Right renal cortex interstitium (tissue), 3 donors: ENCODE measurements around the gene CPHXL. TPM values are rescaled to one million over a fixed set of nuclear protein-coding genes. Genes with fewer than 3 reads are reported as not detected.

Experiments used
- DNase-seq, 3 donors: peaks; one replicate each; pipeline ENCODE4 v3.0.0-alpha.2; 2013; ENCODE audit warnings: low read depth in 3 of 3, low spot score in 2 of 3
- polyA plus RNA-seq, 3 donors: library from polyadenylated mRNA; unstranded; fragments of 120-200 nt; gene quantifications; one replicate each; pipeline ENCODE4 v1.2.1, GENCODE V29; 2013; ENCODE audit not compliant: insufficient read length in 3 of 3

Gene CPHXL
- not detected for polyA plus RNA-seq

DNA sequence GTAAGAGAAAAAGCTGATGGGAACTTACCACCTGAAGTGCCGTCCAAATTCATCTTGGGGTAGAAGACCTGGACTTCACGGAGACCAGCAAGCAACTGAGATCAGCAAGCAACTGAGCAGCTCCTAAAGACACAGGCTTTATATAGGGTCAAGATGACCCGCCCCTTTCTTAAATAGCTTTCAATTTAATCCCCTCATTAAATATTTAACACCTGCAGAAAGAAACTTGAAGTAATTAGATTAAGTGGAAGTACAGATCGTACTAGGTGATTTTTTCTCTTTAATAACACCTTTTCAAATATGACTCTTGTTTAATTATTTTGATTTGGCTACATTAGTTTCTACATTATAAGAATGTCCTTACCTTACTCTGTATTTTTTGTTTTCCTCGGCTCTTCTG, at the start of gene CPHXL:
TSS of gene CPHXL (minus strand) at position 101 of the 400 bp plus-strand sequence. CDS start at position 53, 48 bp downstream.
- no peak for DNase-seq

DNA sequence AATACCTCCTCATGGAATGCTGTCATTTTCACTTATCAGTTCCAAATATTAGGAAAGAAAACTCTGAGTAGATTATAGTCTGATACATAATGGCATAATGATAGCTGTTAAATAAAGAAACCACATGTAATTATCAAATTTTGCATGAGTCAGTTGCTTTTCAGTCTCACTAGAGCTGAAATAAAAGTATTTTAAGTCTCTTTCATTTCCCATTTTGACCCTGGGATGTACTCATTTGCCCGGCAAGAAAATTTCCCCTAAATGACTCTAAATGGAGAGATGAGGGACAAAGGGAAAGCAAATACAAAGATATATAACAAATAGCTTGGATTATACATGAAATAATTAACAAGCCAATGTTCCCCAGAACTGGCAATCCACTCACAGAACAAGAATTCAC, 47.9 kb upstream of the CPHXL start:
- no peak for DNase-seq

DNA sequence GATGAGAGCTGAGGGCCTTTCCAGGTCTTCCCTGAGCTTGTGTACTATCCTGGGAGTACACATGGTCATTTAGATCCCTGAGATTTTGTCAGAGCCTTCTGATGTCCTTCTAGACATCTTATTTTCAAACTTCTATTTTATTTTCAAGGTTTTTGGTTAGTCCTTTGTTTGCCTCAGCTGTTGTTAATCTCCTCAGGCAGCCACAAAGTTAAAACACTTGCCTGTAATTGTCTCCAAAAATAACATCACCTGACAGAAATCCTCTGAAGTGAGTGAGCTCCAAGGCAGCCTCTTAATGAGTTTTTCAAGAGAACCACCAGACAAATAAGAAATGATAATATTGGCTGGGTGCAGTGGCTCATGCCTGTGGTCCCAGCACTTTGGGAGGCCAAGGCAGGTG, 43.8 kb upstream of the CPHXL start:
- no peak for DNase-seq

DNA sequence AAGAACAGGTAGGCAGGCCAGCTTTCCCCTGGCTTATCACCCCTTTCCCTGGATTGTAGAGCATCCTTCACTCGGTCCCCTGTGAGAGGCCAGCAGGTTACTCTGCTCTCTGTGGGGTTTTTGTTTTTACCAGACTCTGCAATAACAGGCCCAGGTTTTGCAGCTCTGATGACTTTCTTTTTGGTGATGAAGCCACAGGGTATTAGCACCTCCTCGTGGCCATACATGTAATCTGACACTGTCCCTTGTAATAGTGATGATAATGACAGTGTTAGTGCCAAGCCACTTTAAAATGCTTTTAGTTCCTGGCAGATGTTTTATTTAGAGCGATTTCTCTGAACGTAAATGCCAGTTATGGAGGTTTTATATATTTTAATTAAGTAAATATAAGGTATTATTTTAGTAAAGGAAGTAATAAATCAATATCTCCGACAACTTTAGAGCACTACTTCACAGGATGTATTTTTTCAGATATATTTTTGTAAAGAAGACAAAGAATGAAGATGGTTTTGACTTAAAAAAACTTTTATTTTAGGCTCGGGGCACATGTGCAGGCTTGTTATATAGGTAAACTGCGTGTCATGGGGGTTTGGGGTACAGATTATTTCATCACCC, 38.0 kb upstream of the CPHXL start:
- peak; percentile 29 to 59 (median 36) for DNase-seq

DNA sequence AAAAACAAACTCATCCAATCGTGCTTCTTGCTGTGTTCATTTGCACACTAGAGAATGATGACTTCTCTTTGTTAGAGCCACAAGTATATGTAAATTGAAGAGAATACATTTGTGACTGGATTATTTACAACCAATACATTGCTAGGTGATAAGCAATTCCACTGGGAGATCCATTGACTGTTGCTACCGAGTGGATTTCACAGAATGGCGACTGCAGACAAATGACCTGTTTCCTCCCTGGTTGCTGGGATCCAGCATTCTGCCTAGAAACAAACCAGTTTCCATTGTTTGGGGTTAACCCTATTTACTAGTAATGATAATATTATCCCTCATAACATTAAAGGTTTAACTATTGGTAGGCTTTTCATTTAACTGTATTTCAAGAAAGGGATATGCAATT, 36.9 kb upstream of the CPHXL start:
- DNase-seq, result no peak

DNA sequence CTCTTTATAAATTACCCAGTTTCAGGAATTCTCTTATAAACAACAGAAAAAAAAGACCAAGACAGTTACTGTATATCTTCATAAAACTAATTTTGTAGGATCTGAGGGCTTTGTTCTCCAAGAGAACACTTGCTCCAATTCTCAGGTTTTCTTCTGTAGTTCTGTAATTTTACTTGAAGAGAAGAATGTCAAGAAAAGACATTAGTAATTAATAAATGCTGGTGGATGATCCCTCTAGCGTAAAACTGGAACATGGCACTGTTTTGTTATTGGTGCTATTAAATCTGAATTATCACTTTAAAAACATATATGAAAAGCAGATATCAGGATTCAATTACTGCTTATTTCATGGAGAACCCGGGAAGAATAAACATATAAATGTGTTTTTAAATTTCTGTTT, 36.5 kb upstream of the CPHXL start:
- no peak for DNase-seq

DNA sequence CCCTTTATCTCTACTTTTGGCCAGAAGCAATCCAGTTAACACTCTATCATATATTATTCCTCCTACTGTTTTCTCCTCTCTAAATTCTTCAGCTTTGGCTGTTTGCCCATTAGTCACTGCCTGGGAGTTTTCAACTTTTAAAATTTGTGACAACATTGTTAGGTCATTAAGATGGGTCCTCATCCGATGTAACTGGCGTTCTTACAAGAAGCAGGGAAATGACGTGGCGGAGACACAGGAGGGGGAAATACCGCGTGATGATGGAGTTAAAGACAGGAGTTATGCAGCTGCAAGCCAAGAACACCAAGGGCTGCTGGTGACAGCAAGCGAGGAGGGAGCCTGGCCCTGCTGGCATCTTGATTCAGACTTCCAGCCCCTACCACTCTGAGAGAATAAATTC, 34.8 kb upstream of the CPHXL start:
- no peak for DNase-seq

DNA sequence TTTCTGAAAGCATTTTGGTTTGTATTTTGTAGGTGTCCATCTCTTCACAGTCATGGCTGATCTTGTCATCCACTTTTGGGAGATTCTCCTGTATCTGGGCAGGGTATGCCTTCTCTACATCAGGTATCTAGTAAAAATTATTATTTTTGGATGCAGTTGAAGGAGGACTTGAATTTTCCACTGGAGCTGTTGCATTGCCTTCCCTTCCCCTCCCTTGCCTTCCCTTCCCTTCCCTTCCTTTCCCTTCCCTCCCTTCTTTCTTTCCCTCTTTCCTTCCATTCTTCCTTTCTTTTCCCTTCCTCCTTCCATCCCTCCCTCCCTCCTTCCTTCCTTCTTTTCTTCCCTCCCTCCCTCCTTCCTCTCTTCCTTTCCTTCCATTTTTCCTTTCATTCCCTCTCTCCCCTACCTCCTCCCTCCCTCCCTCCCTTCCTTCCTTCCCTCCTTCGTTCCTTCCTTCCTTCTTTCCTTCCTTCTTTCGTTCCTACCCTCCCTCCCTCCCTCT, 33.8 kb upstream of the CPHXL start:
- no peak for DNase-seq

DNA sequence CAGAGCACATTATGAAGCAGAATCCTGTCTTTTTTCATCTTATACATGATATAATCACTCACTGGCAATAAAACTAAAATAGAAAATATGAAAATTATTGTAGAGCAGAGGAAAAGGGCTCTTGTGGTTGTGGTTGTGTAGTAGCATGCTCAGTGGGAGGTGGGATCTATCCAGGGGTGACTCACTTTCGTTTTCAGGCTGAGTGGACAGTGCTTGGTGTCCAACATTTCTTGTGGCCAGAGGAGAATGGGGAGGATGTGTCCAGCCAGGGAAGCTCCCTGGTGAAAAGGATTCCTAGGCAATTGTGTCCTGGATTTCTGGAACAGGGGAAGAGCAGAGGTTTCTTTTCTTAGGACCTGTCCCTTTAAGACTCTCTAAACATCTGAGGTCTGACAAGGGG, 31.9 kb upstream of the CPHXL start:
- DNase-seq, result no peak

DNA sequence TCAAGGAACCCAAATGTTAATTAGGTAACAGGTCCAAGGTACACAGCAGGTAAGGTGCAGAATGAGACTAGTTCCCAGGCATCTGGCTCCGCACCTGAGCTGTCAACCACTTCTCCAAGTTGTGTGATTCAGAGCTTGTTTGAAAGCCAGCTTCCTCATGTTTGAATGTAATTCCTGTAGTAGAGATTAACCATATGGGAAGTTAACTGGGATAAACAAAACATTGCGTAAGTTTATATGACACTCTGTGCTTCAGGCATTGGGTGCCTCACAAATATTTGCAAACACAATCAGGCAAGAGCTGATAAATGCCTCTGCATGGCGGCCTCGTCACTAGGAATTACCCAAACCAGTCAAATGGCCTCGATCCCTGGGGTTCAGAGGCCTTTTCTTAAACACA, 27.9 kb upstream of the CPHXL start:
- no peak for DNase-seq

DNA sequence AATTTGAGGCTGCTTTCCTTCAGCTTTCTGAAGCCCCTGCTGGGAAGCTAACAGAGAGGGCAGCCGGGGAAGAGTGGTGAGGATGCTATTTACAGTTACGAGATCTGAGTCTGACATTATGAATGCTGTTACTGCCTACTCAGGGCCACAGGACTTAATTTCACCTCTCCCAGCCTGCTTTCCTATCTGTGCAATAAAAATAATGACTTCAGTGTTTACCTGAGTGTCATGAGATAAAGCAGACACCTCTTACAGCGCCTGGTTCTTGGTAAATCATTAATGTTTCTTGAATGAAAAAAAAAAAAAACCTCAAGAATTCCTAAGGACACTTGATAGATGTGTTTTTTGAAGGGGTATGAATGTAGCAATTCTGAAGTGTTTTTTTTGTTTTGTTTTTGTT, 24.2 kb upstream of the CPHXL start:
- DNase-seq, result no peak

DNA sequence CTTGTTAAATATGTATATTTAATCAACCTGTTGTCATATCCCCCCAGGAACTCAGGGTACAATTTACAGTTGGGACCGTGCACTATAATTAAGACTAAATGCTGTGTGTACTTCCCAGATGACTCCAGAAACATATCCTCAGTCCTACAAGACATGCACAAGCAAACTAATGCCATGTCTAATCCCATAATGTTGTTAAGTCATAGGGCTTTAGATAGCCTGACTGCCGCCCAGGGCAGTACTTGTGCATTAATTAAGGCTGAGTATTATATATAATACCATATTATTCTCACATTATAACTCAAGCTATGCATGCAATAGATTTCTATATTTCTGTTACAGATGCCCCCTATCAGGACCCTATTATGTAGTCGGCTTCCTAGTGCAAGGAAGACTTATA, 20.1 kb upstream of the CPHXL start:
- no peak for DNase-seq

DNA sequence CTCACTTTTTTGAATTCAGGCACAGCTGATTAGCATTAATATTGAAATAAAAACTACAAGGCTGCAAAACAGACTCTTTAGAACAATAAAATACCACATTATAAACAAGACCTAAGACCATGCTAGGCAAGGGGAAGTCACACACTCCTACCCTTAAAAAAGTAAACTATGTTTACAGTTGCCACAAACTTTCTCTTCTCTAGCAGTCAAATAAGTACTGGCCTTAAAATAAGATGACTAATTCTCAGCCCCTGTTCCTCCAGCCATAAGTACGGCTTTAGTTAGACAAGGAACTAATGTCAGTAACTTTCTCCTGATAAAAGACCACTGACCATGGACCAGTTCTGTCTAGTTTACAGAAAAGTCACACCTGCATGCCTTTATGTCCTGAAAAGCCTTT, 19.5 kb upstream of the CPHXL start:
- DNase-seq, result no peak

DNA sequence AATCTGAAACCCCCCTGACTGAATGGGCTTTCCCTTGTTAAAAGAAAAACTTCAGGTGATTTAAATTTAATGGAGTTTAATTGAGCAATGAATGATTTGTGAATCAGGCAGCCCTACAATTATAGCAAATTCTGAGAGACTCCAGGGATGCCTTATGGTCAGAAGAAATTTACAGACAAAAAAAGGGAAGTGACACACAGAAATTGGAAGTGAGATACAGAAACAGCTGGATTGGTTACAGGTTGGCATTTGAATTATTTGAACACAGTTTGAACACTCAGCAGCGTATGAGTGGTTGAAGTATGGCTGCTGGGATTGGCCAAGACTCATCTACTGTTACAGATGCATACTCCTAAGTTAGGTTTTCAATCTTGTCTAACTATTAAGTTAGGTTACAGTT, 19.0 kb upstream of the CPHXL start:
- DNase-seq, result no peak

DNA sequence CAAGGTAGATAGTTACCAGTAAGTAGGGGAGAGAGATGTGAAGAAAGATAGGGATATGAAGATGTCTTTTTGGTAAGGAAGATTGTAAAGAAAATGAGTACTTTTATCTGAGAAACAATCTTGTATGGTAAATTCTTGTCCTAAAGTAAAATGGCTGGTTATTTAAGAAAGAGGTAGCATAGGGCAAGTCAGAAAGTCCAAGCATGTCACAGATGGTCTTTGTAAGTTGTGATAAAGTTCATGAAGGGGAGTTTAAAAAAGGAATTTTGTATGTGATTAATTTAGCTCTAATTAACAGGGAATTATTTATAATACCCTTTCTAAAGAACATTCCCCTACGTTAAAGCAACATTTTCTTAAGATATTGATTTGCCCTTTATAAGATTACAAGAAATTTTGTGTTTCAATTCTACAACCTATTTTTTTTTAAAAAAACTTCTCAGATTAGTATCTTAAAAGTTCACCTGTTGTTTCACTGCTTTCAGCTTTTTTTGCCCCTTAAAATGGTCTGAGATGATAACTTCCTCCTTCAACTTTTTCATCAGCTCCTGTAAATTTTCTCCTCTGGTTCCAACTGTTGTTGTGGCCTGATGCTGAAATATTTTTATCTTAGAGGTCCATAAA, 16.2 kb upstream of the CPHXL start:
- no peak for DNase-seq

DNA sequence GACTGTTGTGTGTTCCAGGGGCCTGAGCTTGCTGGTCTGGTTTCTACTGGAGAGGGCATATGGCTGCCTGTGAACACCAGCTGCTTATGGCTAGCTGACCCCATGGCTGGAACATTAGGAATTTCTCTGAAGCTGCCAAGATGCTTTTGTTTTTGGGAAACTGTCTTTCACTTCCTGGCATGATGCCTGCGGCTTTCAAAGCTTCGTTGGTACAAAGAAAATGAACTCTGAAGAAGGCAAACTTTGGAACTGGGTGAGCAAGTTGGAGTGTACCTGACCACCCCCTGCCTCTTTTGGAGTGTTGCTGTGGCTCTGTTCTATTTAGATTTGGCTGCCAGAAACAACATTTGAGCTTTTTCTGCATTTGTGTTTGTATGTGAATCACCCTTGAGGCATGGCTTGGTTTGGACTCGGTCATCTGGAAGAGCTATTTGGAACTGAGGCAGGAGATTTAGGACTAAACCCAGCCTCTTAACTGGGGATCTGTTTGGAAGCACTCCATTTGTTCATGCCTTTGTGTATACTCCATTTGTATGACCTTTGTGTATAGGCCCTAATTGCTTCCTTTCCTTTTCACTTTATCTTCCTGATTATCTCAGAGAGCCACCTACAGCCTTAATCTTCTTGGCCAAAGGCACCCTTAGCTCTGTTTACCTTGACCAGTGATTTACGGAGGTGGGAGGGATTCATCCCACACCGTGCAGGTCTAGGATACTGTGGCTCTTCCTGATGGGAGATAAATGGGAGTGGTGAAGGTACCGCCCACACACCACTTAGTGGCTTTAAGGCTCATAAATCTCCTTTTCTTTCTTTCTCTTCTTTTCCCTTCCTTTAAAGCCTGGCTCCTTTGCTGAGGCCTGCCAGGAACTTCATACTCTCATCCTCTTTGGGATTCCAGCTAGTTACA, 7.3 kb upstream of the CPHXL start:
- peak in 2 of 3 donors; percentile 37 to 51 for DNase-seq

DNA sequence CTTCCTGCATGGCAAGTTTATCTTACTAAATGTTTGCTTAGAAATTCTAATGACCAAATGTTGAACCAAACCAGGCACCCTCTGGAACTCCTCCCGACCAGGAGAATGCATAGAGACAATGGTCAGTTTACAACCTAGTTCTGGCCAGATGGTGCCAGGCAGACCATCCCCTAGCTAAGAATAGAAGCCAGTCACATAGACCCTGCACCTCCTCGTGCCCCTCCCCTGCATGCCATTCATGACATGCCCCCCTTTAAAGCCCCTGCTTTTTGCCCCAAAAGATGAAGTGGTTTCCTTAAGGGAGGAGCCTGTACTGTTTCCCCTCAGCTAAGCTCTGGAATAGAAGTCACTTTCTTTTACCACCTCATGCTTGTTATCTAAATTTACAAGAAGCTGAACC, 6.6 kb upstream of the CPHXL start:
- no peak for DNase-seq

DNA sequence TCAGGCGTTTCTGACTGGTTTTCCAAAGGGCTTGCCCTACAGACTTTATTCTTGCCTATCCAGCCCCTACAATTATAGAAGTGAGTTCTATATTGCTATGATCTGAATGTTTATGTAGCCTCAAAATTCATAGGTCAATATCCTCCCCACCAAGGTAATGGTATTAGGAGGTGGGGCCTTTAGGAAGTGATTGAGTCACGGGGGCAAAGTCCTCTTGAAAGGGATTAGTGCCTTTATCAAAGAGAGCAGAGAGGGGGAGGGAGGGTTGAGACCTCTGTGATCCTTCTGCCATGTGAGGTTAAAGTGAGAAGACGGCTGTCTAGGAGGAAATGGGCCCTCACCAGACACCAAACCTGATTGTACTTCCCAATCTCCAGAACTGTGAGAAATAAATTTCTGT, 931 bp upstream of the CPHXL start:
- DNase-seq, result no peak

DNA sequence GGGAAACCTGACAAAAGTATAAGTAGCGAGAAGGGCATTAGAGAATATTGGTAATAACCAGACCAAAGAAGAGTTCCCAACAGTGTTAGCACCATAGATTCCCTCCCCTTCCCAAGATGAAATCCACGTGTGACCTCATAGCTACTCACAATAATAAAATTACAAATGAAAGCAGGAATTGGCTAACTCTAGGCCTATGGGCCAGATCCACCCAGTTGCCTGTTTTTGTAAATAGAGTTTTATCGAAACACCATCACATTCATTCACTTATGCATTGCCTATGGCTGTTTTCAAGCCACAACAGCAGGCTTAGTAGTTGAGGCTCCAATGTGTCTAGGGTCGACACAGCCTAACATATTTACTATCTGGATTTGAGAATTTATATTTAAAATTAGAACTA, 7.8 kb downstream of the CPHXL start:
- DNase-seq, result no peak

DNA sequence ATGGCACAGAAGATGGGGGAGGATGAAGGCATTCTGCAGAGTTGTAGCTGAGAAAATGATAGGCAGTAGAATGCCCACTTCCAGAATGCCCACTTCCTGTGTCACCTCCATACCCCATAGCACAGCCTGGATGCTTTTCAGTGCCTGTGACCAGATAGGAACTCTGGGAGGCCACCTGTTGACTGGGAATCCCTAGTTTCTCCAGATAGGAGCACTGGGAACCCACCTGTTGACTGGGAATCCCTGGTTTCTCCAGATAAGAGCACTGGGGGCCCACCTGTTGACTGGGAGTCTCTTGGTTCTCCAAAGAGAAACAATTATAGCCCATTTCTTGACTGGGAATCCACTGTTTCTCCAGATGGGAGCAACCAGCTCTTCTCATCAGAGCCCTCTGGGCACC, 11.6 kb downstream of the CPHXL start:
- no peak for DNase-seq

DNA sequence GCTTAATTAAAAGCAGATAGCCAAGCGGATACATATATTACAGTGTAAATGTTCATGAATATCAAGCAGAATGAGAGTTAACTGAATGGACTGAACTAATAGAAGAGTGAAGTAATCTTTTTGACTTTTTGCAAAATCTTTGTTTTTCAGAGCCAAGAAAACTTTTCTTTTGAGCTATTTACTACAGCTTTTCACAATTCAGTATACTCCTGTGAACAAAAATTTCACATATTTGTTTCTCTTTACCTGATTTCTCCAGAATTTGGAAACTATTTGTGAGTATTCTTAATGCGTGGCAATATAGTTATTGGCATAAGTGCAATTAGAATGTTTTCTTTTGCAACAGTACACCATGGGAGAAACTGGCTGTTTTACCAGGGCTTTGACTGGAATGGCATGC, 15.9 kb downstream of the CPHXL start:
- no peak for DNase-seq

DNA sequence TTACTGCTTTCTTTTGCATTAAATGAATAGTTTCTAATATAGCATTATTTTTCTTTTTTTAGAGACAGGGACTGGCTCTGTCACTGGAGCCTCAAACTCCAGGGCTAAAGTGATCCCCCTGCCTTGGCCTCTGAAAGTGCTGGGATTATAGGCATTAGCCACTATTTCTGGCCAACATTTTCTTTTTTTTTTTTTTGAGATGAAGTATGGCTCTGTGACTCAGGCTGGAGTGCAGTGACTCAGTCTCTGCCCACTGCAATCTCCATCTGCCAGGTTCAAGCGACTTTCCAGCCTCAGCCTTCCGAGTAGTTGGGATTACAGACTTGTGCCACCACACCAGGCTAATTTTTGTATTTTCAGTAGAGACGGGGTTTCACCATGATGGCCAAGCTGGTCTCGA, 23.0 kb downstream of the CPHXL start:
- DNase-seq, result no peak
